ENCODE data around the gene NUTM2G. TPM values are rescaled to one million over a fixed set of nuclear protein-coding genes. Genes with fewer than 3 reads are reported as not detected.
"Not testable (repeated sequence)": the region's sequence is repeated elsewhere in the genome, so short reads cannot be mapped to it uniquely, and the experiment has no call there.

NUTM2G gene
- total RNA-seq, 1 experiment from 2014 or later: not detected

DNA sequence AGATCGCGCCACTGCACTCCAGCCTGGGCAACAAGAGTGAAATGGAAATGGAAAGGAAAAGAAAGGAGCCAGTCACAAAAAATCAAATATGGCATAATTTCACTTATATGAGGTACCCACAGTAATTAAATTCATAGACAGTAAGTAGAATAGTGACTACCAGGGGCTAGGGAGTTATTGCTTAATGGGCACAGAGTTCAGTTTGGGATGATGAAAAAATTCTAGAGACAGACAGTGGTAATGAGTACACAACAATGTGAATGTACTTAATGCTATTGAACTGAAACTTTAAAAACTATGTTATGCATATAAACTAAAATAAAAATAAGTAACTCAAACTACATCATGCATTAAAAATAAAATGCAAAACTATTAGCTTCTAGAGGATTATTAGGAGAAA, 56.2 kb downstream of the NUTM2G start:
- not testable (repeated sequence) for H3K4me1 ChIP-seq (replicated peaks); H3K4me3 ChIP-seq; H3K27ac ChIP-seq; DNase-seq (ENCODE audit: low read depth in 1 of 2, low spot score in 2 of 2); H3K36me3 ChIP-seq; H3K9me3 ChIP-seq (replicated peaks); H3K27me3 ChIP-seq (replicated peaks)

Other genes starting within 250 kb of the NUTM2G start
- gene ZNF510, start 150.8 kb upstream of the NUTM2G start, total RNA-seq (2014; rRNA removed; shearing (Covaris generic)): 2.0 and 7.5 TPM in 2 replicates
- gene ZNF782, start 74.3 kb upstream of the NUTM2G start, total RNA-seq (2014; rRNA removed; shearing (Covaris generic)): 1.6 and 6.8 TPM in 2 replicates
- 0.05 TPM in 1 of 2 replicates, not detected in the other for gene CTSV, start 110.3 kb downstream of the NUTM2G start, total RNA-seq (2014; rRNA removed; shearing (Covaris generic))

All from SJSA1 (cell line).